ENCODE data around the gene ATRNL1. TPM values are rescaled to one million over a fixed set of nuclear protein-coding genes. Genes with fewer than 3 reads are reported as not detected.

ATRNL1 gene
- total RNA-seq, 1 donor from 2014 or later = 16.4 TPM

- no peaks in the 10 kb centered on the region for H3K36me3 ChIP-seq
- no peaks in the 10 kb centered on the region for H3F3A ChIP-seq (ENCODE audit: low read depth)
- H2AFZ ChIP-seq (replicated peaks) = no peak overlapping the region
- Mint-ChIP-seq H3K27ac (no peak overlapping the region), H3K9me3 (peaks cover 8% of the 10 kb centered on the region), H3K4me3 (no peak overlapping the region), H3K36me3 (no peaks in the 10 kb centered on the region), H3K27me3 (ENCODE audit: insufficient read depth, low read depth) (no peaks in the 10 kb centered on the region), H3K4me1 (no peaks in the 10 kb centered on the region)
- no peak for DNase-seq (ENCODE audit: low spot score)
- no peak overlapping the region for H3K9ac ChIP-seq
- no peaks in the 10 kb centered on the region for H3K79me2 ChIP-seq (ENCODE audit: low read depth)
- TF ChIP-seq CTCF (IDR thresholded peaks at IDR 0.05) (no peak), EZH2 (IDR thresholded peaks at IDR 0.05) (no peak), EZH2phosphoT487 (IDR thresholded peaks at IDR 0.05) (no peak)
- no peaks in the 10 kb centered on the region for H3K9me3 ChIP-seq (ENCODE audit: low read depth)
- H3K27me3 ChIP-seq = no peaks in the 10 kb centered on the region
- H3K4me2 ChIP-seq = no peak overlapping the region
- no peaks in the 10 kb centered on the region for H3K4me1 ChIP-seq
- no peak overlapping the region for H3K27ac ChIP-seq
- H3K4me3 ChIP-seq = no peak overlapping the region
- H4K20me1 ChIP-seq (ENCODE audit: low read depth) = no peaks in the 10 kb centered on the region
Observed at GRCh38 chr10:115921795-115922194, 828.6 kb downstream of the ATRNL1 start.

DNA sequence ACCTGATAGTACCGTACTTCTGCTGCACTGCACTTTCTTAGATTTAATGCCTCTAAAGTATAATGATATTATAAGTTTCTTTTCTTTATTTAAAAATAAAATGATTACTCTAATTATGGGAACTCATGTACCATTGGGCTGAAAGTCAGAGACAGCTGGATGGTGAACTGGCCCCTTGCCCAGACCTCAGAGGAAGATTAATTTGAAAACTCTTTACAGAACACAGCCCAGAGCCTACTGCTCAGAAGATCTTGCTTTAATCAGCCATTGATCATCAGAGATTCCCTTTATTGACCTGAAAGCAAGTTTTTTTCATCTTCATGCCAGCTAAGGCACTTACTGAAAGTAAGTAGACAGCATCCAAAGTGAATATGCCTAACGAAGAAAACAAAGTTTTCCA lies 838.1 kb downstream of the ATRNL1 start:
- H3K4me1 ChIP-seq = no peaks in the 10 kb centered on the region
- H3K36me3 Mint-ChIP-seq = no peaks in the 10 kb centered on the region

GRCh38 chr10:115932099-115932498 lies 838.9 kb downstream of the ATRNL1 start:
- H3K79me2 ChIP-seq (ENCODE audit: low read depth) = no peaks in the 10 kb centered on the region
- H3K4me2 ChIP-seq = no peak overlapping the region
- no peak for TF ChIP-seq EZH2 (IDR thresholded peaks at IDR 0.05)
- no peak for TF ChIP-seq EZH2phosphoT487 (IDR thresholded peaks at IDR 0.05)
- no peak for TF ChIP-seq CTCF (IDR thresholded peaks at IDR 0.05)
- no peak overlapping the region for H3K27ac ChIP-seq
- H3K4me3 Mint-ChIP-seq = no peak overlapping the region
- H3K9me3 ChIP-seq (ENCODE audit: low read depth) = no peaks in the 10 kb centered on the region
- H3K4me1 ChIP-seq = no peaks in the 10 kb centered on the region
- no peaks in the 10 kb centered on the region for H3K27me3 Mint-ChIP-seq (ENCODE audit: insufficient read depth, low read depth)
- no peak overlapping the region for H3K4me3 ChIP-seq
- no peak for DNase-seq (ENCODE audit: low spot score)
- H3K27ac Mint-ChIP-seq = no peak overlapping the region
- no peak overlapping the region for H2AFZ ChIP-seq (replicated peaks)
- no peaks in the 10 kb centered on the region for H3K36me3 ChIP-seq
- no peaks in the 10 kb centered on the region for H3K9me3 Mint-ChIP-seq
- no peaks in the 10 kb centered on the region for H4K20me1 ChIP-seq (ENCODE audit: low read depth)
- no peaks in the 10 kb centered on the region for H3K4me1 Mint-ChIP-seq
- H3F3A ChIP-seq (ENCODE audit: low read depth) = no peaks in the 10 kb centered on the region
- H3K9ac ChIP-seq = no peak overlapping the region
- no peaks in the 10 kb centered on the region for H3K36me3 Mint-ChIP-seq
- H3K27me3 ChIP-seq = no peaks in the 10 kb centered on the region

More for the DNA sequence above, 838.1 kb downstream of the ATRNL1 start:
- no peaks in the 10 kb centered on the region for H3F3A ChIP-seq (ENCODE audit: low read depth)
- no peaks in the 10 kb centered on the region for H3K36me3 ChIP-seq
- no peak overlapping the region for H2AFZ ChIP-seq (replicated peaks)
- no peak for TF ChIP-seq EZH2phosphoT487 (IDR thresholded peaks at IDR 0.05)
- TF ChIP-seq EZH2 (IDR thresholded peaks at IDR 0.05) = no peak
- TF ChIP-seq CTCF (IDR thresholded peaks at IDR 0.05) = no peak
- no peaks in the 10 kb centered on the region for H3K9me3 ChIP-seq (ENCODE audit: low read depth)
- no peak overlapping the region for H3K4me2 ChIP-seq
- no peak overlapping the region for H3K4me3 Mint-ChIP-seq
- no peaks in the 10 kb centered on the region for H3K4me1 Mint-ChIP-seq
- no peaks in the 10 kb centered on the region for H4K20me1 ChIP-seq (ENCODE audit: low read depth)
- H3K79me2 ChIP-seq (ENCODE audit: low read depth) = no peaks in the 10 kb centered on the region
- H3K27me3 ChIP-seq = no peaks in the 10 kb centered on the region
- no peak overlapping the region for H3K4me3 ChIP-seq
- H3K9me3 Mint-ChIP-seq = no peaks in the 10 kb centered on the region
- H3K27ac ChIP-seq = no peak overlapping the region
- no peak overlapping the region for H3K27ac Mint-ChIP-seq
- no peaks in the 10 kb centered on the region for H3K27me3 Mint-ChIP-seq (ENCODE audit: insufficient read depth, low read depth)
- H3K9ac ChIP-seq = no peak overlapping the region
- DNase-seq (ENCODE audit: low spot score) = no peak
